DMS79 treated with DMSO at 0.1 percent for 48 hours (cell line): Measurements from ENCODE around the gene PLCG2.

ENCODE experiments used
- DNase-seq: peaks from one replicate; lab custom pipeline; 2025; lab: John Stamatoyannopoulos, UW

PLCG2 gene

GRCh38 chr16:81816351-81816750, 37.3 kb downstream of the PLCG2 start:
- no peak for DNase-seq

GRCh38 chr16:81816793-81817210, 37.7 kb downstream of the PLCG2 start:
- no peak for DNase-seq

- DNase-seq = no peak
These were observed 38.2 kb downstream of the PLCG2 start for GRCh38 chr16:81817296-81817695.

- DNase-seq = no peak
These were observed 38.9 kb downstream of the PLCG2 start for GRCh38 chr16:81817789-81818567.

- DNase-seq = no peak
These were observed 39.4 kb downstream of the PLCG2 start for GRCh38 chr16:81818568-81818896.

- no peak for DNase-seq
These were observed 39.8 kb downstream of the PLCG2 start for GRCh38 chr16:81818905-81819304.

GRCh38 chr16:81821436-81822128, 42.5 kb downstream of the PLCG2 start:
- no peak for DNase-seq

GRCh38 chr16:81823111-81823510, 44.0 kb downstream of the PLCG2 start:
- no peak for DNase-seq

- no peak for DNase-seq
These were observed 44.6 kb downstream of the PLCG2 start for GRCh38 chr16:81823734-81824133.

GRCh38 chr16:81826523-81826922, 47.4 kb downstream of the PLCG2 start:
- no peak for DNase-seq

- DNase-seq = no peak
These were observed 51.9 kb downstream of the PLCG2 start for GRCh38 chr16:81830845-81831540.

- DNase-seq = no peak
These were observed 52.6 kb downstream of the PLCG2 start for GRCh38 chr16:81831722-81832126.

GRCh38 chr16:81832801-81833547, 53.9 kb downstream of the PLCG2 start:
- no peak for DNase-seq

- no peak for DNase-seq
These were observed 54.7 kb downstream of the PLCG2 start for GRCh38 chr16:81833751-81834150.

- DNase-seq = no peak
These were observed 55.8 kb downstream of the PLCG2 start for GRCh38 chr16:81834868-81835267.

GRCh38 chr16:81836279-81837054, 57.4 kb downstream of the PLCG2 start:
- no peak for DNase-seq

GRCh38 chr16:81837312-81837751, 58.2 kb downstream of the PLCG2 start:
- DNase-seq = no peak

GRCh38 chr16:81838794-81839193, 59.7 kb downstream of the PLCG2 start:
- DNase-seq = no peak

- no peak for DNase-seq
These were observed 62.6 kb downstream of the PLCG2 start for GRCh38 chr16:81841722-81842121.

GRCh38 chr16:81842564-81843242, 63.6 kb downstream of the PLCG2 start:
- no peak for DNase-seq

GRCh38 chr16:81843243-81843582, 64.1 kb downstream of the PLCG2 start:
- no peak for DNase-seq
